HepG2 (cell line): ENCODE data around the gene SERPINI1. TPM values are rescaled to one million over a fixed set of nuclear protein-coding genes. Genes with fewer than 3 reads are reported as not detected.

Experiments
- ATAC-seq: fragments of 200-7000 bp; cut with Tn5 transposase; 3 replicates; pipeline ENCODE4 v1.9.1; 2020; ENCODE audit warnings: mild to moderate bottlenecking, moderate library complexity
- BruUV-seq: library from RNA; stranded (reverse); fragments of 400-500 nt; replicated peaks from 2 replicates; lab custom pipeline; 2021; lab: Mats Ljungman, UMichigan
- CTCF ChIA-PET: fragments of 300-600 bp; formaldehyde crosslinking; extraction: SDS; loops from one replicate; lab custom pipeline; 2021; ENCODE audit warnings: low total read pairs, inconsistent platforms, low intra/inter-chr PET ratio; lab: Yijun Ruan, JAX
- POLR2A ChIA-PET: fragments of 350-600 bp; sonication (Branson Sonifier 250); formaldehyde crosslinking; loops from one replicate; lab custom pipeline; 2020; ENCODE audit warnings: antibody characterized with exemption, inconsistent platforms; lab: Yijun Ruan, JAX
- DNase-seq: peaks from one replicate; pipeline ENCODE4 v3.0.0-alpha.2; 2015; ENCODE audit warnings: low spot score
- FAIRE-seq: peaks from 3 replicates; lab custom pipeline; 2011; peaks lifted over from hg19 to GRCh38; lab: Jason Lieb, UNC
- H2AFZ ChIP-seq: one replicate; pipeline ENCODE4 v1.6.1; 2011; ENCODE audit warnings: low read length, inconsistent platforms
- H3K27ac ChIP-seq: fragments of 300-600 bp; 3 replicates; pipeline ENCODE4 v1.8.0; 2011; ENCODE audit warnings: mixed run types, mild to moderate bottlenecking, mixed read lengths, low read length, inconsistent platforms; ENCODE audit not compliant: insufficient read depth; ENCODE audit errors: extremely low read length
- H3K27me3 ChIP-seq, 2 experiments: fragments of 200-600 bp in 1 of 2; 2 replicates in 1 of 2; 3 replicates in 1 of 2; pipeline versions ENCODE4 v1.6.0 to v1.8.0; 2011; ENCODE audit warnings: low read length in 2 of 2, mild to moderate bottlenecking in 2 of 2, moderate library complexity in 2 of 2, inconsistent platforms in 1 of 2; ENCODE audit not compliant: insufficient read depth in 2 of 2, control insufficient read depth in 1 of 2
- H3K36me3 ChIP-seq, 2 experiments: fragments of 200-600 bp in 1 of 2; replicated peaks in 1 of 2; 2 replicates in 1 of 2; 3 replicates in 1 of 2; pipeline versions ENCODE4 v1.5.1 to v1.8.0; 2011; ENCODE audit warnings: low read length in 2 of 2, inconsistent platforms in 1 of 2; ENCODE audit not compliant: insufficient read depth in 2 of 2, control insufficient read depth in 1 of 2
- H3K4me1 ChIP-seq: 2 replicates; pipeline ENCODE4 v1.5.1; 2012; ENCODE audit warnings: low read length, inconsistent platforms; ENCODE audit not compliant: insufficient read depth
- H3K4me2 ChIP-seq: 2 replicates; pipeline ENCODE4 v1.6.0; 2011; ENCODE audit warnings: low read depth, low read length, inconsistent platforms
- H3K4me3 ChIP-seq, 3 experiments: fragments of 200-600 bp in 1 of 3; sonication (generic), shearing (Covaris generic) in 1 of 3; replicated peaks in 1 of 3; 2 replicates each; pipeline ENCODE4 v1.5.1; 2011 to 2016; ENCODE audit warnings: low read length in 3 of 3, inconsistent platforms in 2 of 3, low read depth in 2 of 3, mild to moderate bottlenecking in 2 of 3, control low read depth in 1 of 3, mixed read lengths in 1 of 3; ENCODE audit not compliant: insufficient read depth in 1 of 3
- H3K79me2 ChIP-seq: one replicate; pipeline ENCODE4 v1.6.1; 2011; ENCODE audit warnings: low read length, inconsistent platforms; ENCODE audit not compliant: insufficient read depth
- H3K9ac ChIP-seq: 2 replicates; pipeline ENCODE4 v1.6.0; 2011; ENCODE audit warnings: mild to moderate bottlenecking, low read depth, low read length, inconsistent platforms; ENCODE audit not compliant: insufficient read depth
- H3K9me3 ChIP-seq: 2 replicates; pipeline ENCODE4 v1.5.1; 2012; ENCODE audit warnings: mild to moderate bottlenecking, low read length
- H4K20me1 ChIP-seq: 2 replicates; pipeline ENCODE4 v1.6.0; 2011; ENCODE audit warnings: inconsistent platforms, mild to moderate bottlenecking, low read length, moderate library complexity; ENCODE audit not compliant: insufficient read depth
- HMGXB3 ChIP-seq: sonication (generic); formaldehyde crosslinking; IDR thresholded peaks from 2 replicates; pipeline ENCODE4 v1.4.0; 2020; ENCODE audit warnings: missing genetic modification reagents, borderline replicate concordance
- NCOA1 ChIP-seq: sonication (generic); formaldehyde crosslinking; IDR thresholded peaks from 2 replicates; pipeline ENCODE4 v1.9.0; 2021; ENCODE audit warnings: missing genetic modification reagents
- RFX1 ChIP-seq: fragments of 450-650 bp; IDR thresholded peaks from 2 replicates; pipeline ENCODE4 v1.6.1; 2017
- ZBTB40 ChIP-seq, 2 experiments: fragments of 450-650 bp in 1 of 2; sonication (generic) in 1 of 2; formaldehyde crosslinking in 1 of 2; IDR thresholded peaks; 2 replicates each; pipeline versions ENCODE4 v1.6.1 to v1.8.0; 2016 to 2022; ENCODE audit warnings: antibody characterized with exemption in 1 of 2, mild to moderate bottlenecking in 1 of 2, missing genetic modification reagents in 1 of 2
- ZFP91 ChIP-seq: sonication (generic); formaldehyde crosslinking; IDR thresholded peaks from 2 replicates; pipeline ENCODE4 v1.9.0; 2022; ENCODE audit warnings: missing genetic modification reagents, mild to moderate bottlenecking, borderline replicate concordance
- ZNF230 ChIP-seq: sonication (generic); formaldehyde crosslinking; IDR thresholded peaks from 2 replicates; pipeline ENCODE4 v1.4.0; 2020; ENCODE audit warnings: mild to moderate bottlenecking, missing genetic modification reagents
- ZNF556 ChIP-seq: sonication (generic); formaldehyde crosslinking; IDR thresholded peaks from 2 replicates; pipeline ENCODE4 v1.4.0; 2020; ENCODE audit warnings: mild to moderate bottlenecking, missing genetic modification reagents, borderline replicate concordance
- WGBS: methylation state at CpG from one replicate; pipeline ENCODE4 v1.1.6; 2017; ENCODE audit warnings: low lambda C conversion rate; 5-methylcytosine and 5-hydroxymethylcytosine counted together
- in situ Hi-C: cut with HindIII; loops from 2 replicates; pipeline ENCODE4 v1.10.0; 2017; ENCODE audit warnings: low pct_unique_long_range_greater_than_20kb; ENCODE audit not compliant: extremely low pct_ligation_motif_present
- intact Hi-C: fragments of 100-400 bp; cut with micrococcal nuclease; formaldehyde crosslinking; loops from one replicate; pipeline ENCODE4 v1.10.0; 2022; ENCODE audit not compliant: unreplicated experiment
- polyA plus RNA-seq, 8 experiments: library from polyadenylated mRNA; depleted of rRNA in 3 of 8; stranded (reverse) in 7 of 8; unstranded in 1 of 8; fragments of >200 nt; fragmentation: Illumina TruSeq in 4 of 8; extraction: Trizol in 4 of 8; gene quantifications; 2 replicates each; pipeline versions ENCODE4 v1.2.1 to v1.2.3, GENCODE V29; 2011 to 2016; ENCODE audit warnings: low read depth in 4 of 8, missing spikeins in 1 of 8, mixed read lengths in 1 of 8; ENCODE audit not compliant: insufficient read depth in 1 of 8
- total RNA-seq, 5 experiments: library from RNA; depleted of rRNA; stranded (reverse); fragments of >200 nt; fragmentation: Illumina TruSeq; extraction: Trizol; gene quantifications; 2 replicates each; pipeline ENCODE4 v1.2.3, GENCODE V29; 2016; ENCODE audit warnings: low read depth in 1 of 5

SERPINI1 gene
- total and polyA plus RNA-seq, 2 of the 13 experiments (the other 11 are each of a cell fraction or from before 2014, with no cell fraction given), result 14.7 to 58.0 TPM

- TF ChIP-seq HMGXB3 (CRISPR knock-in tag), result no peak
- no peak for TF ChIP-seq ZNF230
- no peak for TF ChIP-seq NCOA1 (CRISPR knock-in tag)
- TF ChIP-seq RFX1, result no peak
- no peak for TF ChIP-seq ZNF556
Observed at GRCh38 chr3:167843481-167843880, 108.0 kb downstream of the SERPINI1 start (continued).

GRCh38 chr3:167843886-167844285, 108.4 kb downstream of the SERPINI1 start:
- intact Hi-C loops (no loop called here), in situ Hi-C loops (no loop called here)
- H3K27ac ChIP-seq, result no peak overlapping the region
- H4K20me1 ChIP-seq, result no peaks in the 10 kb centered on the region
- 2% methylated on average over 2 of the region's 2 CpGs for WGBS
- no TSS peak for BruUV-seq
- no peak for DNase-seq
- H3K27me3 ChIP-seq, result no peaks in the 10 kb centered on the region; a peak in 1 of 5 replicates
- H3K4me2 ChIP-seq, result no peak overlapping the region
- FAIRE-seq, result no peak
- H2AFZ ChIP-seq, result no peak overlapping the region
- POLR2A ChIA-PET, result no interaction called here
- no peak overlapping the region for H3K9ac ChIP-seq
- H3K4me3 ChIP-seq, result no peak overlapping the region
- CTCF ChIA-PET, result no interaction called here
- H3K4me1 ChIP-seq, result no peaks in the 10 kb centered on the region
- no peaks in the 10 kb centered on the region for H3K79me2 ChIP-seq
- H3K36me3 ChIP-seq, result no peaks in the 10 kb centered on the region
- TF ChIP-seq ZBTB40 (IDR thresholded peaks at IDR 0.05), result 0 out of 2 replicates have a peak, but pooled peaks have one; percentile 5
- TF ChIP-seq ZBTB40 (CRISPR knock-in tag; IDR thresholded peaks at IDR 0.05), result no peak
- TF ChIP-seq ZFP91, result no peak
- no peaks in the 10 kb centered on the region for H3K9me3 ChIP-seq
- ATAC-seq, result no peak
